ENCODE results near the gene ENPP5.
"Not testable (repeated sequence)": the region's sequence is repeated elsewhere in the genome, so short reads cannot be mapped to it uniquely, and the experiment has no call there.

ENPP5 gene

GRCh38 chr6:46174904-46175303 is 4.1 kb upstream of the ENPP5 start:
- no peak for DNase-seq (ENCODE audit: low read depth in 2 of 2)

DNA sequence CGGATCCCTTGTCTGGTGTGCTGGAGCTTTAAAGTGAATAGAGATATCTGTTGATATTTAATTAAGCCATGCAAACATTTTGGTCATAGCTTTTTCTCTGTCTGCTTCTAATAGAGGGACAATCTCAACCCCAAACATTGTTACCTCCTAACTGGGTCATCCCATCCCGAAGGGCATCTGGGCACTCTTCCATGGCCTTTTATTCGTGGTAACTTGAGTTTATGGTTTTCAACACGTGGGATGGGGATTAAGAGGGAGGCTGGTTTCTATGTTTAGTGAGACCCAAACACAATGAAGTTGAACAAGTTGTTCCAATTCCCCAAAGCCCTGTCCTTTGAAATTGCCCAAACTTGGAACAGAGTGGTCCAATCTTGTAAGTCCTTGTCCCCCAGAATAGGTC is 1.4 kb upstream of the ENPP5 start:
- no peak for DNase-seq (ENCODE audit: low read depth in 2 of 2)

- DNase-seq (ENCODE audit: low read depth in 2 of 2): no peak
Observed at GRCh38 chr6:46160102-46160501, 10.7 kb downstream of the ENPP5 start.

DNA sequence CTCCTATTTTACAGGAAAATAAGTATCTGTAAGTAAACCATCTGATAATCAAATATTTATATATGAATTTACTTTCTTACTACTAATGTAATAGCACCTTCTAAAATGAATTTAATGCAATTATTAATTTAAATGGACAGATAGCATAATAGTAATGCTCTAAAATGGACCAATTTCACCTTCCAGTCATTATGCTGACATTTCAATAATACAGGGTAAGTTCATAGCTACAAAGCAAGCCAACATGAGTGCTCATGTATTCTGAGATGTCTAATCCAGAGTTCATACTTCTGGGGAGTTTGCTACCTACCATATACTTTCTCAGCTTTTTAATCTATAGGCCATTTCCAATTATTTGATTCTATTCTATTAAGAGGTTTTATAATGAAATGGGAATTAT is 11.6 kb downstream of the ENPP5 start:
- DNase-seq (ENCODE audit: low read depth in 2 of 2): no peak

GRCh38 chr6:46156701-46157100 is 14.1 kb downstream of the ENPP5 start:
- DNase-seq (ENCODE audit: low read depth in 2 of 2): no peak

GRCh38 chr6:46149066-46149465 is 21.7 kb downstream of the ENPP5 start:
- DNase-seq (ENCODE audit: low read depth in 2 of 2): not testable (repeated sequence)

DNA sequence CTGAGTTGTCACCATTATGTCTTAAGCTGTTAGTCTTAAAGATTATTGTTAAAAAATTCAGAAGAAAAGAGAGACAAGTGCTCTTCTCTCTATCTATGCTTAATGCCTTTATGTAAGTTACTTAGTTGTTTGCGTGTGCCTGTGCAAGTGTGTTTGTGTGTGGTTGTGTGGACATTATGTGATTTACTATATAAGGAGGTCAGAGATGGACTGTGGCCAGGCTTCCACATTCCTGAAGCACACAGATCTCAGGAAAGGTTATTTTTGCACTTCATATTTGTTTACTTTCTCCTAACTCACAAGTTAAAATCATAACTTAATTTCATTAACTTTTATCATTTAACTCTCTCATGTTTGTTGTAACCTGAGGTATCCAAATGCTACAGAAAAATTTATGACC is 26.5 kb downstream of the ENPP5 start:
- no peak for DNase-seq (ENCODE audit: low read depth in 2 of 2)

- no peak for DNase-seq (ENCODE audit: low read depth in 2 of 2)
Observed at GRCh38 chr6:46138281-46138680, 32.5 kb downstream of the ENPP5 start.

DNA sequence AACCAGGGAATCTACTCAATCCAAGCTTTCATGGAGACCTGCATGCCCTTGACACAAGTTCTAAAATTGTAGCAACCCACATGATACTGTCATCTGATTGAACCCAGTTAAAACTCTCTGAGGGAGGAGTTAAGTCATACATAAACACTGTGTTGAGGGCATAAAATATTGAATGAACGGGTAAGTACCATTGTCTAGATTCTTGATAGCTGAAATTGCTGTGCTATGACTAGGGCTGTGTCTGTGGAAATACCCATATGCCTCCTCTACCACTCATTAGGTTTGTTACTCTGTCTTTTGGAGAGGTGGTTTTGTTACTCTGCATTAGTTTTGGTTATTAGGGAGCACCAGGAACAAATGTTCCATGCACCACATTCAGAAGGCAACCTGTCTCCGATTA is 33.4 kb downstream of the ENPP5 start:
- no peak for DNase-seq (ENCODE audit: low read depth in 2 of 2)

- DNase-seq (ENCODE audit: low read depth in 2 of 2): no peak
Observed at GRCh38 chr6:46136831-46137230, 33.9 kb downstream of the ENPP5 start.

DNA sequence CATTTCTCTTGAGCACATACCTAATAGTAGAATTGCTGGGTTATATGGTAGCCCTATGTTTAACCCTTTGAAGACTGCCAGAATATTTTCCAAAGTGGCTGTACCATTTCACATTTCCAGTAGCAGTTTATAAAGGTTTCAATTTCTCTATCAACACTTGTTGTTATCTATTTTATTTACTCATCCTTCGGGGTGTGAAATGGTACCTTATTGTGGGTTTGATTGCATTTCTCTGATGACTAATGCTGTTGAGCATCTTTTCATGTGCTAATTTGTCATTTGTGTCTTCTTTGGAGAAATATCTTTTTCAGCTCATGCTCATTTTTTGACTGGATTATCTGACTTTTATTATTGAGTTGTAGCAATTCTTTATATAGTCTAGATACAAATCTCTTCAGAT is 35.6 kb downstream of the ENPP5 start:
- DNase-seq (ENCODE audit: low read depth in 2 of 2): no peak

- DNase-seq (ENCODE audit: low read depth in 2 of 2): no peak
Observed at GRCh38 chr6:46134216-46134615, 36.6 kb downstream of the ENPP5 start.

GRCh38 chr6:46131291-46131690 is 39.5 kb downstream of the ENPP5 start:
- not testable (repeated sequence) for DNase-seq (ENCODE audit: low read depth in 2 of 2)

GRCh38 chr6:46130666-46131065 is 40.1 kb downstream of the ENPP5 start:
- DNase-seq (ENCODE audit: low read depth in 2 of 2): no peak

GRCh38 chr6:46129629-46130511 is 40.9 kb downstream of the ENPP5 start, which contains the start of gene ENPP4:
TSS of gene ENPP4 (plus strand) at chr6:46129989. CDS start at chr6:46139584, 9,595 bp downstream.
- peak; percentile 75 to 84 for DNase-seq (ENCODE audit: low read depth in 2 of 2)

- peak in 1 of 2 donors; percentile 0 for DNase-seq (ENCODE audit: low read depth in 2 of 2)
Observed at GRCh38 chr6:46129291-46129628, 41.5 kb downstream of the ENPP5 start.

DNA sequence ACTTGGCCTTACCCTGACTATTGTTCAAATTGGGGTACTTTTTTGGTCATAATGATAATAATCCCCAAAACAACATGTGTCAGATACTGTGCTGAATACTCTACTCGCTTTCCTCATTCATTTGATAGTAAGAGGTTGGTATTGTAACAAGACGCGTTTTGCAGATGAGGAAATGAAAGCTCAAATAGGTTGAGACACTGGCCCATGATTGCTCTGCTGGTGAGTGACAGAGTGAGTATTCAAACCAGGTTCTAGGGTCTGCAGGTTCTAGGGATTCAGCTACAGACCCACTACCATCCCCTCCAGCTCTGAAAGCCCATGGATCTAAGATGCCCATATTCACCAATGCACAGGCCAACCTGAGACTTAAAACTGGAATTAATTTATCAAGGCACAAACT is 42.3 kb downstream of the ENPP5 start:
- DNase-seq (ENCODE audit: low read depth in 2 of 2): no peak

- not testable (repeated sequence) for DNase-seq (ENCODE audit: low read depth in 2 of 2)
Observed at GRCh38 chr6:46119679-46120078, 51.1 kb downstream of the ENPP5 start.

DNA sequence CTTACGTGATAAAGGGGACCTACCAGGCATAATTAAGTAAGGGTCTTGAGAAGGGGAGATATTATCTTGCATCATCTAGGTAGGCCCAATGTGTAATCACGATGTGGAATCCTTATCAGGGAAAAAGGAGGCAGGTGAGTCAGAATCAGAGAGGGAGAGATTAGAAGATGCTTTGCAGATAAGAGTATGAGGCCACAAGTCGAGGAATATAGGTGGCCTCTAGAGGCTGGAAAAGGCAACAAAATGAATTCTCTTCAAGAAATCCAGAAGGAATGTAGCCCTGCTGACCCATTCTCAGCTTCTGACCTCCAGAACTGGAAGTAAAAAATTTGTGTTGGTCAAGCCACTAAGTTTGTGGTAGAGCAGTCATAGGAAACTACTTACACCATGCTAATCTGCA is 51.9 kb downstream of the ENPP5 start:
- no peak for DNase-seq (ENCODE audit: low read depth in 2 of 2)

DNA sequence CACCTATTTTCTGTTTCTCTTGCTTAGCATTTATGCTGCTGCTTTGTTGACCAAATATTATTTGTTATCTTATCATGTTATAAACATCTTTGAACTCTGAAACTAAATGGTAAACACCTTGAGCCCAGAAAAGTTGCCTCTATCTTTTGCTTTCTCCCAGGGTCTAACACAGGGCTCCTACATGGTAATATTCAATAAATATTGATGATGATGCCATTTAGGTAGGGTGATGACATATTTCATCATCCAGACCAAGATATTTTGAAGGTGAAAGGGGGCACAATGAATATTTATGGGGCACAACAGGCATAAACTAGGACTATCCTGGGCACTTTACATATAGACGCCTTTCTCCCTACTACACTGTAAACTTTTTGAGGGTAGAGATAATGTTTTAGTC is 52.6 kb downstream of the ENPP5 start:
- DNase-seq (ENCODE audit: low read depth in 2 of 2): no peak

- DNase-seq (ENCODE audit: low read depth in 2 of 2): no peak
Observed at GRCh38 chr6:46116289-46116688, 54.5 kb downstream of the ENPP5 start.

DNA sequence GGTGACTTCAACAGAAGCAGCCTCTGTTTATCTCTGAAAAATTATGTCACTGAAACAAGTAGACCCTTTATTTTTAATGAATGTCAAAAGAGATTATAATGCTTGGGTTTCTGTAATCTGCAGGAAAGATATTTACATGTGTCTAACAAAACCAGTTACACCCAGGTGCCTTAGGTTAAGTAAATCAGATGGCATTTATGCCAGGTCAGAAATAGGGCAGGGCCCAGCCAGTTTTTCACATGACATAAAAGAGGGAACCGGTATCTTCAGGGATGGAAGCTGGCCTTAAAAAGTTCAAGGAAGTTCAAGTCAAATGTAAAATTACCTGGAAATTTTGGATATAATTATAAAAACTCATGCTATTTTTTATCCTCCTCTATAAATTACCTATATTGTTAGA is 55.1 kb downstream of the ENPP5 start:
- no peak for DNase-seq (ENCODE audit: low read depth in 2 of 2)

GRCh38 chr6:46113370-46113769 is 57.4 kb downstream of the ENPP5 start:
- no peak for DNase-seq (ENCODE audit: low read depth in 2 of 2)

All from activated CD4-positive, alpha-beta T cell treated with anti-CD3 and anti-CD28 coated beads for 24 hours (primary cell).